GM21423 (cell line): ENCODE measurements around the gene CSK.
"Not testable (repeated sequence)": the region's sequence is repeated elsewhere in the genome, so short reads cannot be mapped to it uniquely, and the experiment has no call there.

Experiments
- ATAC-seq: cut with Tn5 transposase; IDR thresholded peaks from one replicate; pipeline ENCODE4 v1.9.1; 2021; ENCODE audit warnings: mild to moderate bottlenecking, moderate library complexity; ENCODE audit not compliant: unreplicated experiment

Gene CSK

DNA sequence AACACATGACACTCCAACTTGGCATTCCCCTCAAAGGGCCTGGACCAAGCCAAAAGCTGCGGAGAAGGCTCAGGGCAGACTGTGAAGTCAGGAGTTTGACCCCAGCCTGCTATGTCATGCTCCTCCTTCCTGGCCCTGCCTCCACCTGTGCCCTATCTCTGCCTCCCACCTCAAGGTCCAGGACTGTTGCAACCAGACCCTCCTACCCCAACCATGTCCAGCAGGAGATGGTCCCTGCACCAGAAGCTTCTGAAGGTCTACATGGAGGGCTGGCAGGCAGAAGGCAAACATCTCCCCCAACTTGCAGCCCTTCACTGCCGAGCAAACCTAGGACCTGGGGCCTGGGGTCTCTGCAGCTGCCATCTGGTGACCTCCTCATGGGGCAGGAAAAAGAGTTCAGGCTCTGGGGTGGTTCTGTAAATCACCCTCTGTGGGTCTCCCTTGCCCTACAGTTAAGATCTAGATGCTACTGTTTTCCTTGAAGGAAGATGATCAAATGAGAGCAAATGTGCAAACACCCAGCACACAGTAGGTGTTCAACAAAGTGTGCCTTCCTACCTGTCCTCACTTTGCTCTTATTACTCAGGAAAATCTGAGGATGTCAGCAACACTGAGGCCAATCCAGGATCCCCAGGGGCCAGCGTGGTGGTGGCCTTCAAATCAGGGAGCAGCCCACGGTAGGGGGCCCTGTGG is 11.5 kb upstream of the CSK start:
- no peak for ATAC-seq

DNA sequence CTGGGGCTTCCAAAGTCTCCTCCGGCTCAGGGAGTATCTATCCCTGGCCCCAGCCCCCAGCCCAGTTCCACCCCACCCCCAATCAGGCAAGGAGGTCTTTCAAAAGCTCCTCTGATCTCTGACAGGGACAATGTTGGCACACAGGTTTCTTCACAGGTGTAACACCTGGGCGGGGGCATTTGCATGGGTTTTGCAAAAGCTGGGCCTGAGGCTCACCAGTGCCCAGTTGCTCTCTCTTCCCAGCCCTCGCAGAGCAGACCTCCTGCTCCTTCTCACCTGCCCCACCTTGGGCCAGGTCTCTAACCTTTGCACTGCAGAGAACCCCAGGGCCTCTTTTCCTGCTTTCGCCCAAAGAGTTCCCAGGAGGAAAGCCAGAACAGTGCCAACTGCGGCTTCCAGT is 8.6 kb upstream of the CSK start:
- ATAC-seq: no peak

- no peak for ATAC-seq
Observed at GRCh38 chr15:74773731-74774252, 8.1 kb upstream of the CSK start.

DNA sequence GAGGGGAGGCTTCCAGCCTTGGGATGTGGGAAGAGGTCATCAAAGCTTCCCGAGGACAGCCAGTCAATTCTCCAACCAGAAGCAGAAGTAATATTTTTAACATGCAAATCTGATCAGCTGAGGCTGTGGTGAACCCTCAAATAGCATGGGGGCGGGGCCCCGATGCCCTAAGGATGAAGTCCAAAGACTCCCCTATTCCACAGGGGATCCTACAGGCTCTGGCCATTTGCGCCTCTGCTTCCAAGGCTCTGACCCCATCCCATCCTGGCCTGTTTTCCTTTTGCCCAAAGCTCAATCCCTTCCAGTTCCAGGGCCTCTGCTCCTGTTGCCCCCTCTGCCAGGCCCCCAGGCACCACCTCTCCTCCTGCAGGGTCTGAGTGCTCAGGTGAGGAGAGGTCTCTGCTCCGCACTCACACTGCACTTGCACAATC is 6.7 kb upstream of the CSK start:
- no peak for ATAC-seq

- no peak for ATAC-seq
Observed at GRCh38 chr15:74775894-74776293, 6.0 kb upstream of the CSK start.

DNA sequence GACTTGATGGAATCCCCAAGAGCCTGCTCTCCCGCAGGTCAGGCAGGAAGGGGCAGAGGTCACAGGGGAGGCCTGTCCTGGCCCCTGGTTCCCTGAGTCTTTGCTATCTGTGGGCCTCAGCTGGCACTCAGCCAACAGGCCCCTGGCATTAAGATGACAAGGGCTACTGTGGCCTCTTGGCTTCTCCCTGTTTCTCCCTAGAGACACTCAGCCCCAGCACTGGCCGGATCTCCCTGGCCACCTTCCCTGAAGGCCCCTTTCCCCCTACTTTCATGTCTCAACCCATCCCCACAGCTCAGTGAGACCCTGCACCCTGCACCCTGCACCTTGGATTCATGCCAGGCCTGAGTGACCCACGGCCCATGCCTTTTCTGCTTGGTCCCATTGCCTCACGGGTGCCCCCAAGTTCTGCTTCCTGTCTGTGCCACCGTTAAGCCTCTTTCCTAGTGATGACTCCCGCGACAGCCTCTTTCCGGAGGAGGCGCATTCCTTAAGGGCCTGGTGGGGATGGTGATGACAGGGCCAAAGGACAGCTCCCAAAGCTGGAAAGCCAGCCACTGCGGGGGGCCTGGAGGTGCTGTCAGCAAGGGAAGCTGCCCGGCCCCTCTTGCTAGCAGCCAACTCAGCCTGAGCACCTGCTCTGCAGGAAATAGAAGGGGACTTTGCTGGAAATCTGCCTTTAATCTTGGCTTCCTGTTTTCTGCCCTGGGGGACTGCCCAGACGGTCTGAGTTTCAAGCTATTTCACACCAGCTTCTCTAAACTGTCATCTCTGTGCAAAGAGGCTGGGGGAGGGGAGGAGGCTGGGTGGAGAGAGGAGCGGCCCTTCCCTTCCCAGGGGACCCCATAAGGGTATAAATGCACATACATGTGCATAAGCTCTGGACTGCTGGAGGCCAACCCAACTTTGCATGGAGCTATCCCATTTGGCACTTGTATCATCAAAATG is 4.8 kb upstream of the CSK start:
- ATAC-seq: peak; percentile 38

DNA sequence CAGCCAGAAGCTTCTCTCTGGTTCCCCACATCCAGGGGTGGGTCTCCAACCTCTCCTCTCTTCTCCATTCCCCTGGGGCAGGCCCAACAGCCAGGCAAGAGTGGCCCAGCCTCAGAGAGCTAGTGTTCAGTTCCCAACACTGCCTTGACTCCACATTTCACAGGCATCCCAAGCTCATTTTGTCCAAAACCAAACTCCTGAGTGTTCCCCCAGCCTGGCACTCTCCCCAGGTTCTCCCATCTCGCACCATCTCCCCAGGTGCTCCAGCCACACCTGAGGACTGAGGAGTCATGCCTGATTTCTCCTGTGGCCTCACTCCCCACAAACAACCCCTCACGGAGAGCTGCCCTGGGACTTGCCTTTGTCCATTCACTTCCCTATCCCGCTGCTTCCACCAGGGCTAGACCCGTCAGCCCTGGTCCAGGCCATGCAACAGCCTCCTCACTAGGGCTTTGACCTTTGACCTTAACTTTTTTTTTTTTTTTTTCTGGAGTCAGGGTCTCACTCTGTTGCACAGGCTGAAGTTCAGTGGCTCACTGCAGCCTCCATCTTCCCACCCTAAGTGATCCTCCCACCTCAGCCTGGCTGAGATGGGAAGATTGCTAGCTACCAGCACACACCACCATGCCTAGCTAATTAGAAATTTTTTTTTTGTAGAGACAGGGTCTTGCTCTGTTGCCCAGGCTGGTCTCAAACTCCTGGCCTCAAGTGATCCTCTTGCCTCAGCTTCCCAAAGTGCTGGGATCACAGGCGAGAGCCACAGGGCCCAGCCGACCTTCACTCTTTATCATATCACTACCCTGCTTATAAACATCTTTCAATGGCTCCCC is 3.9 kb upstream of the CSK start:
- no peak for ATAC-seq

DNA sequence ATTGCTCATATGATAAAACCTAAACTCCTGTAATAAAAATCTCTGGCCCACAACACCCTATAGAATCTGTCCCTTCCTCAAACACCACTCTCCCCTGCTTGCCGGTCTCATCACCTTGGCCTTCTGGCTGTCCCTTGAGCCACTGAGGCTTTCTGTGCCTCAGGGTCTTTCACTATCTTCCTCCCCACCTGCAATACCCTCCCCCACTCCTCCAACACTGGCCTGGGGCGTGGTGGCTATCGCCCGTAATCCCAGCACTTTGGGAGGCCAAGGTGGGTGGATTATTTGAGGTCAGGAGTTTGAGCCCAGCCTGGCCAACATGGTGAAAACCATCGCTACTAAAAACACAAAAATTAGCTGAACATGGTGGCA is 3.3 kb upstream of the CSK start:
- ATAC-seq: no peak

DNA sequence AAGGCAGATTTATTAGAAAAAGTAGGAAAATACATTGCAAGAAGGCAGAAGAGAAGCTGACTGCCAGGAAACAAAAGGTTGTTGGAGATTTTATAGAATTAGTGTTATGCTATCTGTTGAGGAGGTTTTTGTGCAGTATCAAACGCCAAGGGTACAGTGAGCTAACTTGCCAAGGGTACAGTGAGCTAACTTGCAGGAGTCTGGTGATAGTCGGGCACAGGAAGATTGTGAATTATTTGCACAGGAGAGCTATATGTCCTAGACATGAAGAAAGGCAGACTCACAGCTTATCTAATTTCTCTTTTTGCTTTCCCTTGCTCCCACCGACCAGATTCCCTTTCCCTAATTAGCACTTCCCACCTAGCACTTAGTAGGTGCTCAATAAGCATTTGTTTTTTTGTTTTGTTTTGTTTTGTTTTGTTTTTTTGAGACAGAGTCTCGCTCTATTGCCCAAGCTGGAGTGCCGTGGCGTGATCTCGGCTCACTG is 2.7 kb upstream of the CSK start:
- no peak for ATAC-seq

DNA sequence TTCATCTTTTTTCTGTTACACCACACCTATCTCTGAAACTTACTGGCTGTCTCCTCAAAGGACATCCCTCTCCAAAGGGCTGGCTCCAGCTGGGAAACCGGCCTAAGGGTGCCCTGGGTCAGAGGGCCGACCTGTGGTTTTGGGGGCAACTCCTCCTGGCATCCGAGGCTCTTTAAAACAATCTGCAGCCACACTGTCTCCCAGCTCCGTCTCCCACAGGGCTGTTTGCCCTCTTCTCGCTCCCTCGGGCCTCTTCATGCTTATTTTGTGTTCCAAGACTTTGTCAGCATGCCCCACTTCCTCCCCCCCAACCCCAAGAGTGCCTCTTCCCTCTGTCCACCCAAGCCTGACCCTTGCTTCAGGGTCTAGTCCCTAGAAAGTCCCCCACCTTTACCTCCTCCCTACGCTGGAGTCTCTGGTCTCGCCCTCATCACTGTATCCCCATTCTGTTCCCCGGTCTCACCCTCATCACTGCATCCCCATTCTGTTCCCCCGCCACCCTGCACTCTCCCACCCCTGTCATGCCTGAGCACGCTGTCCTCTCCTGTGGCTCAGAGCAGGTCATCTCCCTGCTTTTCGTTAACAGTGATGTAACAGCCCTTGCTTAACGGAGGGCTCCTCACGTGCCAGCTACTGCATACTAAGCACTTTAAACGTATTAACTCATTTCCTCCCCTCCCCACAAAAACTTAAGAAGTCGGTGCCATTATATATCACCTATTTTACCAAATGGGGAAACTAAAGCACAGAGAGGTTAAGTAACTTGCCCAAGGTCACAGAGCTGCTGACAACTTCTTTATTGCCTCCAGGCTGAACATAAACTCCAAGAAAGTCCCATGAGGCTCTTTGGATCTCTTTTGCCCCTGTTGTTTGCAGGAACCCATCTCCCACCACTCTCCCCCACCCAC is 1.1 kb upstream of the CSK start:
- ATAC-seq: no peak

- ATAC-seq: no peak
Observed at GRCh38 chr15:74782259-74783071, 585 bp downstream of the CSK start.

GRCh38 chr15:74783072-74783807 is 1.4 kb downstream of the CSK start:
- ATAC-seq: no peak

DNA sequence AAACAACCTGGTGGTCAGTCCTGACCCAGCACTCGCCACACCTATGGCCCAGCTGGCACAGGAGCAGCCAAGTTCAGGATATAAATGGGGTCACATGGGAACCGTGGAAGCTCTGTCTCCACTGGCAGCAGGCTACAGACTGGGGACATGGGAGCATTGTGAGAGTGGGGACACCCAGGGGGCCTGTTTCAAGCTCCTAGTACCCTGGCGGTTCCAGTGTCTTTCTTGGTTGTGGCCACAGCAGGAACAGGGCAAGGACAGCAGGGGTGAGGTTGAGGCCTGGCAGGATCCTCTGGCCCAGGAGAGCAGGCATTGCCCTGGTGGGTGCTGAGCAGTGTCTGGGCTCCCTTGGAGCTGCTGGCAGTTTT is 1.9 kb downstream of the CSK start:
- no peak for ATAC-seq

DNA sequence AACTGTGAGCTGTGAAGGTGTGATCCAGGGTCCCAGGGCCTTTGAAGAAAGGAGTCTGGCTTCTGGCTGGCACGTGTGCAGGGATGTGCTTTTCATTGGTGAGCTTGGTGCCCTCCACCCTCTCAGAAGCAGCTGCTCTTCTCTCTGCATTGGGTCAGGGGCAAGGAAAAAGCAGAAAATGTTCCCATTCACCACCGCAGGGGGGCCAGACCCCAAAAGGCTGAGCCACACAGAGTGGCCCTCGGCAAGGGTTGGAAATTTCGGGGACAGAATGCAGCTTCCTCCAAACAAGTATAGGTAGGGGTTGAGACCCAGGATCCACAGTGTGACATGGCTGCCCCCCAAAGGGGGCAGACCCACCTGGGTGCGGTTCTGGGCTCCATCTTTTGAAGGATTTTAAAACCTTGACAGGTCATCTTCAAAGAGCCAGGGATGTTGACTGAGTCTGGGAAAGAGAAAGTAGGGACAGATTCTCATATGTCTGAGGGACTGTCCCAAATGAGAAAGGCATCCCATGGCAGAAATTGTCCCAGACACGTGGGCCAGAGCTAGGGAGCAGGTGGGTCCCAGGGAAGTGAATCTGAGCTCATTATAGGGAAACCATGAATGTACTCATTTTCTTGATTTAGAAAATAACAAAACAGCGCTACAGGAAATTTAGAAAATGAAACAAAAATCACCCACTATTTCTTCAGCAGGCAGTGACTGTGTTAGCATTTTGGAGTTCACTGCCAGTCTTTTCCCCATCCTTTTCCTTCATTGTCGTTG is 2.7 kb downstream of the CSK start:
- ATAC-seq: no peak

- ATAC-seq: no peak
Observed at GRCh38 chr15:74785194-74786032, 3.5 kb downstream of the CSK start.

- not testable (repeated sequence) for ATAC-seq
Observed at GRCh38 chr15:74786081-74786480, 4.2 kb downstream of the CSK start.
